Ascending aorta (tissue), 2 donors: ENCODE measurements around the gene RNF214. TPM values are rescaled to one million over a fixed set of nuclear protein-coding genes. Genes with fewer than 3 reads are reported as not detected.

ENCODE experiments used
- DNase-seq, 2 donors: peaks; one replicate each; pipeline ENCODE4 v3.0.0-alpha.2; 2019; ENCODE audit warnings: low spot score in 2 of 2
- H3K27ac ChIP-seq, 2 donors: fragments of 200-600 bp; sonication (generic); one replicate each; pipeline ENCODE4 v1.5.1; 2016 to 2017; ENCODE audit warnings: mild to moderate bottlenecking in 1 of 2
- H3K27me3 ChIP-seq: fragments of 200-600 bp; sonication (generic); one replicate; pipeline ENCODE4 v1.5.1; 2017
- H3K36me3 ChIP-seq, 2 donors: fragments of 200-600 bp; sonication (generic); one replicate each; pipeline ENCODE4 v1.5.1; 2016
- H3K4me1 ChIP-seq, 2 donors: fragments of 200-600 bp; sonication (generic); one replicate each; pipeline ENCODE4 v1.5.1; 2016 to 2017; ENCODE audit warnings: mild to moderate bottlenecking in 1 of 2
- H3K4me3 ChIP-seq, 2 donors: fragments of 200-600 bp; sonication (generic); one replicate each; pipeline ENCODE4 v1.5.1; 2016 to 2017; ENCODE audit warnings: mild to moderate bottlenecking in 1 of 2
- H3K9me3 ChIP-seq, 2 donors: fragments of 200-600 bp; sonication (generic); one replicate each; pipeline ENCODE4 v1.5.1; 2016
- CTCF ChIP-seq, 3 experiments: fragments of 200-600 bp in 2 of 3; fragments of 450-650 bp in 1 of 3; sonication (generic) in 2 of 3; IDR thresholded peaks; one replicate each; pipeline ENCODE4 v1.5.1; 2016 to 2019; ENCODE audit warnings: antibody characterized with exemption in 3 of 3, mild to moderate bottlenecking in 1 of 3, moderate library complexity in 1 of 3
- intact Hi-C: fragments of 100-400 bp; cut with DNase I; formaldehyde crosslinking; loops from one replicate; pipeline ENCODE4 v1.15.1; 2023
- total RNA-seq: library from RNA; depleted of rRNA; stranded (reverse); fragments of >200 nt; gene quantifications from one replicate; pipeline ENCODE4 v1.1.0, GENCODE V29; 2016

Gene RNF214
- total RNA-seq, 1 donor from 2014 or later: 0.53 TPM

GRCh38 chr11:117303101-117303500, 70.6 kb downstream of the RNF214 start:
- no peak overlapping the region for H3K4me3 ChIP-seq
- intact Hi-C loops: no loop called here
- no peaks in the 10 kb centered on the region for H3K27me3 ChIP-seq
- TF ChIP-seq CTCF (IDR thresholded peaks at IDR 0.05): no peak
- H3K9me3 ChIP-seq: no peaks in the 10 kb centered on the region
- H3K27ac ChIP-seq: no peak overlapping the region
- H3K36me3 ChIP-seq: no peaks in the 10 kb centered on the region
- H3K4me1 ChIP-seq: peaks cover 2 to 3% of the 10 kb centered on the region in 2 donors
- no peak for DNase-seq

- Histone ChIP-seq H3K27ac (no peak overlapping the region), H3K4me1 (peaks cover 2 to 3% of the 10 kb centered on the region in 2 donors), H3K27me3 (no peaks in the 10 kb centered on the region), H3K9me3 (no peaks in the 10 kb centered on the region), H3K36me3 (no peaks in the 10 kb centered on the region), H3K4me3 (no peak overlapping the region)
- no peak for TF ChIP-seq CTCF (IDR thresholded peaks at IDR 0.05)
- no peak for DNase-seq
- intact Hi-C loops: no loop called here
These were observed 71.3 kb downstream of the RNF214 start for GRCh38 chr11:117303646-117304315.

- H3K4me1 ChIP-seq: peaks cover 0 to 2% of the 10 kb centered on the region in 2 donors
- intact Hi-C loops: no loop called here
- H3K27ac ChIP-seq: no peak overlapping the region
- no peak for DNase-seq
- no peak for TF ChIP-seq CTCF (IDR thresholded peaks at IDR 0.05)
- H3K4me3 ChIP-seq: no peak overlapping the region
- H3K27me3 ChIP-seq: no peaks in the 10 kb centered on the region
- no peaks in the 10 kb centered on the region for H3K36me3 ChIP-seq
- H3K9me3 ChIP-seq: no peaks in the 10 kb centered on the region
These were observed 72.7 kb downstream of the RNF214 start for GRCh38 chr11:117305145-117305544.

- no peak overlapping the region for H3K4me3 ChIP-seq
- no peaks in the 10 kb centered on the region for H3K27me3 ChIP-seq
- no peaks in the 10 kb centered on the region for H3K9me3 ChIP-seq
- no peak overlapping the region for H3K27ac ChIP-seq
- intact Hi-C loops: no loop called here
- peaks cover 0 to under 1% of the 10 kb centered on the region in 2 donors for H3K4me1 ChIP-seq
- no peaks in the 10 kb centered on the region for H3K36me3 ChIP-seq
- TF ChIP-seq CTCF (IDR thresholded peaks at IDR 0.05): no peak
- DNase-seq: no peak
These were observed 76.8 kb downstream of the RNF214 start for GRCh38 chr11:117309310-117309709.

GRCh38 chr11:117313091-117313490, 80.6 kb downstream of the RNF214 start:
- Histone ChIP-seq H3K27ac (no peak overlapping the region), H3K36me3 (no peaks in the 10 kb centered on the region), H3K4me1 (peaks cover 6 to 12% of the 10 kb centered on the region in 2 donors), H3K4me3 (no peak overlapping the region), H3K27me3 (no peaks in the 10 kb centered on the region), H3K9me3 (no peaks in the 10 kb centered on the region)
- intact Hi-C loops: loop anchor here (10.0 kb wide), 1 partner anchor 138 kb away; the partner anchor contains the start of gene SIDT2
- DNase-seq: no peak
- no peak for TF ChIP-seq CTCF (IDR thresholded peaks at IDR 0.05)
